ENCODE results near the gene RBMX.
A peak's percentile ranks its signal among the peaks of the same experiment; 100 is the strongest.
"Not testable (repeated sequence)": the region's sequence is repeated elsewhere in the genome, so short reads cannot be mapped to it uniquely, and the experiment has no call there.

RBMX gene

DNA sequence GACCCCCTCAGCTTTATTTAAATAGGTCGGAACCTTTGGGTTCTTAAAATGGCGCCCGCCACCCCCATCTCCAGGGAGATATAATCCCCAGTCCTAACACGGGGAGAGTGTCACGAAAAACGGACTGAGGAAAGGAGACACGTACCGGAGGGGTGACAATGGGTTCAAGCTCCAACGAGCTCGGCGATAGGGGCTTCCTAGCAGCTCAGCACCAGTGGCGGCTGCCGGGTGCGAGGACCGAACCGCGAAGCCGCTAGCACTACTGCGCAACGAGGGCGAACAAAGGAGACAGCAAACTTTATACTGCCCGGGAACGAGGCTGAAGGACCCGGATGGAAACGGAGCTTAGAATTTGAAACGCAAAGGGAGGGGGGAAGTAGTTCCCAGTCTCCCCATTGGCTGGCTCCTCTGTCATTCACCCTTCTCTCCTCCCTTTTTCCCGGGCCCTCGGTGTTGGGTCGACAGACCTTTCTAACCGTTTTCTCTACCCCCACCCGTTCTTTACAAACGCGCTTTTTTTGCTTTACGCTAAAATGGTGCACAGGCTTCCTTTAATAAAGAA, at the start of gene RBMX:
Gene RBMX, minus strand, starts transcription at position 274 of the 562 bp plus-strand sequence. CDS start 1,298 bp downstream, outside the sequence.
- DNase-seq = peak; percentile 90

DNA sequence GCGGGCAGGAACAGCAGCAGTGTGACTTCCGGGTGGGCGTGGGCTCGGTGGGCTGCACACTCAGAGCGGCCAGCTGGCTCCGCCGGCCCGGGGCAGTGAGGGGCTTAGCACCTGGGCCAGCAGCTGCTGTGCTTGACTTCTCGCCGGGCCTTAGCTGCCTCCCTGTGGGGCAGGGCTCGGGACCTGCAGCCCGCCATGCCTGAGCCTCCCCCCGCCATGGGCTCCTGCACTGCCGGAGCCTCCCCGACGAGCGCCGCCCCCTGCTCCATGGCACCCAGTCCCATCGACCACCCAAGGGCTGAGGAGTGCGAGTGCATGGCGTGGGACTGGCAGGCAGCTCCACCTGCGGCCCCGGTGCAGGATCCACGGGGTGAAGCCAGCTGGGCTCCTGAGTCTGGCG, 40.9 kb upstream of the RBMX start:
- DNase-seq = not testable (repeated sequence)

DNA sequence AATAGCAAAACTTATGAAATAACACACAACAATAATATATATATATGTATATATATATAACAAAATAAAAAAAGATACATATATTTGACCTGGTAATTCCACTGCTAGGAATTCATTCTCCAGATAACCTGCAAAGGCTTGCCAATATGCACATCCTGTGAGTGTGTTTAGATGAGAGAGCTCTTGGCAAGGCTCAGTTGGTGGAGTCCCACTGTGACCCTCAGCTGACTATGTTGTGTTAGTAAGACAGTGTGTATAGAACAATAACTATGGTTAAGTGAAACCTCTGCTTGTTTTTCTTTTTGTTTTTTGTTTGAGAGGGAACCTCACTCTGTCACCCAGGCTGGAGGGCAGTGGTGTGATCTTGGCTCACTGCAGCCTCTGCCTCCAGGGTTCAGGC, 39.5 kb upstream of the RBMX start:
- no peak for DNase-seq

DNA sequence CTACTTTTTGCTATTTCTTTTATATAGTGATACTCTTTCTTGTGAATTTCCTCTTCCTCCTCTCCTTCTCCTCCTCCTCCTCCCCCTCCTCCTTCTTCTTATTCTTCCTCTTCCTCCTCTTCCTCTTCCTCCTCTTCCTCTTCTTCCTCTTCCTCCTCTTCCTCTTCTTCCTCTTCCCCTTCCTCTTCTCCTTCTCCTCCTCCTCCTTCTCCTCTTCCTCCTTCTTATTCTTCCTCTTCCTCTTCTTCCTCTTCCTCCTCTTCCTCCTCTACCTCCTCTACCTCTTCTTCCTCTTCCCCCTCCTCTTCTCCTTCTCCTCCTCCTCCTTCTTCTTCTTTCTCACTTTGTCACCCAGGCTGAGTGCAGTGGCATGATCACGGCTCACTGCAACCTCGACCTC, 36.3 kb upstream of the RBMX start:
- no peak for DNase-seq

DNA sequence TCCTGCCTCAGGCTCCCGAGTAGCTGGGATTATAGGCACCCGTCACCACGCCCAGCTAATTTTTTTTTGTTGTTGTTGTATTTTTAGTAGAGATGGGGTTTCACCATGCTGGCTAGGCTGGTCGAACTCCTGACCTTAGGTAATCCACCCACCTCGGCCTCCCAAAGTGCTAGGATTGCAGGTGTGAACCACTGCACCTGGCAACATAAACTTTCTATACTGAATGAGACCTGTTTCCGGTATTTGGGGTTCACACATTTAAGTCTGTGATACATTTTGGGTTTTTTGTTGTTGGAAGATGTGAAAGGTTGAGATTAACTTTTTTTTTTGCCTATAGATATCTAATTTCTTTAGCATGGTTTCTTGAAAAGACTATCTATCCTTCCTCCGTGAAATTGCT, 31.1 kb upstream of the RBMX start:
- DNase-seq = not testable (repeated sequence)

DNA sequence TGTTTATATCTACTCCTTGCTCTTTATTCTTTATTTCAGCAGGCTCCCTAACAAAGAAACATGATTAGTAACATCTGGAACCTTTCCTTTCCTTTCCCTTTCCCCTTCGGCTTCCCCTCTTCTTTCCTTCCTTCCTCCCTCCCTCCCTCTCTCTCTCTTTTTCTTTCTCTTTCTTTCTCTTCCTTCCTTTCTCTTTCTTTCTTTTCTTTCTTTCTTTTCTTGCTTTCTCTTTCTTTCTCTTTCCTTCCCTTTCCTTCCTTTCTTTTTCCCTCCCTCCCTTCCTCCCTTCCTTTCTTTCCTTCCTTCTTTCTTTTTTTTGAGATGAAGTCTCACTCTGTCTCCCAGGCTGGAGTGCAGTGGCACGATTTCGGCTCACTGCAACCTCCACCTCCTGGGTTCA, 30.7 kb upstream of the RBMX start:
- no peak for DNase-seq

DNA sequence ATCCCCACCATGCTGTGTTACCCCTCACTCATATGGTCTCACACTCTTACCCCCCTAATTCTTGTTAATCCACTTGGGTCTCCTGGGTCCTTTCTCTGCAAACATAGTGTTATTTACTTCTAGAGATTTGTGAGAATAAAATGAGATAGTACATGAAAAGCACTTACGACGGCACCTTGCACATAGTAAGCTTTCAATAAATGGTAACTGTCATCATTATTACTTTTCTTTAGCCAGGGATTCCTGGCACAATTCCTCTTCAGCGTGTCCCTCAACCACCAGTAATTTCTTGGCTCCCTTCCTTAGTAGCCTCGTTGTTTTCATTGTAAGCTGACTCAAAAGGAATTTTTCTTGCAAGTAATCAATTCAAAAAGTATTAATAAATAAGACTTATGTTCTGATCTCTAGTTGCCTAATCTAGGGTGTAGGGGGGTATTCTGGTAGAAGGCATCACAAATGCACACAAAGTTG, 30.1 kb upstream of the RBMX start:
- DNase-seq = no peak

DNA sequence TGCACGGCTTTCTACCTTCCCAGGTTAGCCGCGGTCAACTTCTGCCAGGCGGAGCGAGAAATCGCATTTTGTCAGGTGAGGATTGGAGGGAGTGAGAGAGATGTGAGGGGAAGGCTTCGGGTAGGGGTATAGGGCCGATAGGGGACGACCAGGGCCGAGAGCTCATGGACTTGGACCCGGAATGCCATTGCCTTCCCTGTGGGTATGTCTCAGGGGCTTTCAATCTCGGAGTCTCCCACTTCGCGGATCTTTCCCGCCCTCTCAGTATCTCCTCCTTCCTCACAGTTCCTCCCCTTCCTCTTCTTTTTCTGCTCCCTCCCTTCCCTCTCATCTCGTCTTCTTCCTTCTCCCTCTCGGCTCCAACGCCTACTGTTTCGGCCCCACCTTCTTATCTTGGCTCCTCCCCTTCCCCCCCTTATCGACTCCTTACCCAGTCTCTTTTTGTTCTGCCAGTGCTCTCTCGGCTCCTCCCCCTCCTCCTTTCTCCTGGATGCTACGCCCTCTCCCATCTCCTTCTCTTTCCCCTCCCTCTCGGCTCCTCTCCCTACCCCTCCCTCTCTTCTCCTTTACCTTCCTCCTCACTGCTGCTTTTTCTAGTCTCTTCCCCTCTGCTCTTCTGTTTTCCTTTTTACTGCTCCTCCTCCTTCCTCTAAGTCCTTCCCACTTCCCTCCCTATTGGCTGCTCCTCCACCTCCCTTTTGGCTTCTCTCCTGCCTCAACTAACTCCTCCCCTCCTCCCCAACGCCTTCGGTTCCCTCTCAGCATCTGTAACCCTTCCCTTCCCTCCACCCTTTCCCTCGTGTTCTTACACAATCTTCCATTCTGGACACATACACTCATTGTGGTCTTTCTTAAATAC, 29.4 kb upstream of the RBMX start:
- peak; percentile 76 for DNase-seq

DNA sequence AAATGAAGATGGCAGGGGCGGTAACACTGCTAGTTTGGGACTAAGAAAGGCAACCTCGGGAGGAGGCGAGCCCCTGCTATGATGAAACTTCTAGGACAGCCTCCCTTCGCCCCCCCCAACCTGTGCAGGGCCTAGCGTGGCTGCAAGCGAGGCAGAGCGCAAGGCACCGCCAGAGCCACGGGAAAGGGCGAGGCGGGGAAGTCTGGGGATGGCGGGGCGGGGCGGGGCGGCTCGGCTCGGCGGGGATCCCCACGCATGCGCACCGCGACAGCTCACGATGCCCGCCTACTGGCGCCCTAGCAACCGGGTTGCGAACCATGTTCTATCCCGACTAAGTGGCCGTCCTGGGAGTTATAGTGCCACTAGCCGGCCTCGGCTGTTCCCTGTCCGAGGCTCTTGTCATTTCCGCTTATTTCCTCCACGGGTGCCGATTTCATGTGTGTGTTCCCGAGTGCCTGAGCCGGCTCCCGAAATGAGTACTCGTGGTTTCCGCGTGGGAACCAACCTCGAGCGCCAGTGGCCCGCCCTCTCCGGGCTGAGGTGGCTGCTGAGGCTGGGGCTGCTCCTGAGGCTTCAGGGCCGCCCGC, 28.7 kb upstream of the RBMX start:
- DNase-seq = no peak

DNA sequence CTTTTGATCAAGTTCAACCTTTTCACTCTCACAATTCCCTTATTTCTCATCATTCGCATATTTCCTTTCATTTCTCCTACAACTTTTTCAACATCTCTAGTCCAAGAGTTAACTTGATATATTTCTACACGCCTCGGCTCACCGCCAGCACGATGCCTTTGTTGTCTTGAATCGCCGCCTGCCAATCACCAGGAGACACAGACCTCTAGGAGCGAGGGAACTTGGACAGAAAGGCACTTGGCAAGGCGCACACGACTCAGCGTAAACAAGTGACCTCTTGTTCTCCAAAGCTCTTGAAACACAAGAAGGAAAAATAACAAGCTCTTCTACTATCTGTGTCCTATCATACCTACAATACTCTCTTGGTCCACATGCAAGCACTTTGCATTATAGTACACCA, 27.1 kb upstream of the RBMX start:
- no peak for DNase-seq

DNA sequence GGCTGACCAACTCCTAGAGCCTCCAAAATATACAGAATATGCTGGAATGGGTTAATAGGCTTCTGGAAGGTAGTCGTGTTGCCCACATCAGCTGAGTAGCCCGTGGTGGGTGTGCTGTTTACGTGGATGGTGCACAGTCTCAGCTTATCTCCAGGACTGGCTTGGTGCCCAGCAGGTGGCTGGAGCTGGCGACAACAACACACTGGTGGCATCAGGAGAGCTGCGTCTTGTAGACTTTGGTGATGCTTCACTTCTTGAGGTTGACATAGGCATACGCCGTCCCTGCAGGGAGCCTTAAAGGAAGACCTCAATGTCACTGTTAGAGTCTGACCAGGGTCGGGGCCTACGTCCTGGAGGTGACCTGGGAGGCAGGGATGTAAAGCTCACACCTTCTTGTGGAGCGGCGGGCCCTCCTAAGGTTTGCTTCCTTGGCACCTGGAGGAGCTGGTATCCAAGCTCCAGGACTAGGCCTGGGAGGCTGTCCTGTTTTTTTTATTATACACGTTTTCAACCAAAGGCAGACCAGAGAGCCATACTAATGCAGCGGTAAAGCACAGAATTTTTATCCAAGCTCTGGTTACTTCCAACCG, 26.5 kb upstream of the RBMX start:
- DNase-seq = no peak

DNA sequence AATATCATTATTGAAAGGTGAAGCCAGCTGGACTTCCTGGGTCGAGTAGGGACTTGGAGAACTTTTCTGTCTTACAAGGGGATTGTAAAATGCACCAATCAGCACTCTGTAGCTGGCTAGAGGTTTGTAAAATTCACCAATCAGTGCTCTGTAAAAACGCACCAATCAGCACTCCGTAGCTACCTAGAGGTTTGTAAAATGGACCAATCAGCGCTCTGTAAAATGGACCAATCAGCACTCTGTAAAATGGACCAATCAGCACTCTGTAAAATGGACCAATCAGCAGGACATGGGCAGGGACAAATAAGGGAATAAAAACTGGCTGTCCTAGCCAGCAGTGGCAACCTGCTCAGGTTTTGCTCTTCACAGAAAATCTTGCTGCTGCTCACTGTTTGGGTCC, 23.5 kb upstream of the RBMX start:
- not testable (repeated sequence) for DNase-seq

DNA sequence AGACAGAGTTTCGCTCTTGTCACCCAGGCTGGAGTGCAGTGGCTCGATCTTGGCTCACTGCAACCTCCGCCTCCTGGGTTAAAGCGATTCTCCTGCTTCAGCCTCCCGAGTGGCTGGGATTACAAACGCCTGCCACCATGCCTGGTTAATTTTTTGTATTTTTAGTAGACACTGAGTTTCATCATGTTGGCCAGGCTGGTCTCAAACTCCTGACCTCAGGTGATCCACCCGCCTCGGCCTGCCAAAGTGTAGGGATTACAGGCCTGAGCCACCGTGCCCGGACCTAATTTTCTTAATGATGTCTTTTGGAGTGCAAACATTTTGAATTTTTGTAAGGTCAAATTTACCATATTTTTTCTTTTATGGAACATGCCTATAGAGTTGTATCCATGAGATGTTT, 19.5 kb upstream of the RBMX start:
- not testable (repeated sequence) for DNase-seq

DNA sequence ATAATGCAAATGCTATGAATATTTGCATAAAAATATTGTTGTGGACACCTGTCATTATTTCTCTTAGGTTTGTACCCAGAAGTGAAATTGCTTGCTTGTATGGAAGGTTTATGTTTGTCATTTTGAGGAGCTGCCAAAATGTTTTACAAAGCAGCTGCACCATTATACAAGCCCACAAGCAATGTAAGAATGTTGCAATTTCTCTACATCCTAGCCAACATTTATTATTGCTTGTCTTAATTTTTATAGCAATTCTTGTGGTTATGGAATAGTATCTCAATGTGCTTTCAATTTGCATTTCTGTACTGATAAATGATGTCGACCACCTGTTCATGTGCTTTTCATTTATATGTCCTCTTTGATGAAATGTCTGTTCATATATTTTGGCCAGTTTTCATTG, 18.7 kb upstream of the RBMX start:
- DNase-seq = no peak

DNA sequence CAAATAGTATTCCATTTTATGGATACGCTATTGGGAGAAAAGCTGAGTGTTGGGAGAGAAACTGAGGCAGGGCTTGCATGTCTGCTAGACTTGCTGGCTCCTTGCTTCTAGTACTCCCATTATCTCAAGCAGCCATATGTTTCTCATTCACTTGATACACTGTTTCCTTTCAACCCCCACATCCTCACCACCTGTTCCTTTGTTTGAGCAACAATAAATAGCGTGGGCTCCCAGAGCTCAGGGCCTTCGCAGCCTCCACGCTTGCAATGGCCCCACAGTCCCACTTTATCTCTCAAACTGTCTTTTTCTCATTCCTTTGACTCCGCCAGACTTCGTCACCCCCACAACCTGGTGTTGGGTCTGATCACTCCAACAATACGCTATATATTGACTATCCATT, 18.2 kb upstream of the RBMX start:
- not testable (repeated sequence) for DNase-seq

DNA sequence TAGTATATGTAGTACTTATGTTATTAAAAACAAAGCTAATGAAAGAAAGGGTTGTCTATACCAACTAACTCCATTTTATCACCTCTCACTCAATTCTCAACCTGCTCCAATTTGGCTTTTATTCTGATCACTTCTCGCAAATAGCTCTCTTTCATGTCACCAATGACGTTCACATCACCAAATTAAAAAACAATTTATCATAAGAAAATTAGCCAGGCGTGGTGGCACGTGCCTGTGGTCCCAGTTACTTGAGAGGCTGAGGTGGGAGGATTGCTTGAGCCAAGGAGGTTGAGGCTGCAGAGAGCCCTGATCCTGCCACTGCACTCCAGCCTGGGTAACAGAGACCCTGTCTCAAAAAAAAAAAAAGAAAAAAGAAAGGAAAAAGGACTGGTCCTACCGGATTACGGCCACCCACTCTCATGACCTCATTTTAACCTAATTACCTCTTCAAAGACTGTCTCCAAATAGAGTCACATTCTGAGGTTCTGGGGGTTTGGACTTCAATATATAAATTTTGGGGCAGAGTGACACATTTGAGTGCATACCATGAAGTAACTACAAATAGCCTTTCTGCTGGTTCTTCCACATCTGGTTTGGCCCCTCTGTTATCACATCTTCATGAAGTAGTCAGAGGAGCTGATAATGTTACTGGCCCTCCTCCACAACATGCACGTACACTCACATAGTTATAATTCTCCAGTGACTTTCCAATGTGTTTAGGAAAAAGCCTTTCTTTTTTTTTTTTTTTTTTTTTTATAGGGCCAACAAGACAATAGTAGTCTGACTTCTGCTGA, 15.8 kb upstream of the RBMX start:
- no peak for DNase-seq

DNA sequence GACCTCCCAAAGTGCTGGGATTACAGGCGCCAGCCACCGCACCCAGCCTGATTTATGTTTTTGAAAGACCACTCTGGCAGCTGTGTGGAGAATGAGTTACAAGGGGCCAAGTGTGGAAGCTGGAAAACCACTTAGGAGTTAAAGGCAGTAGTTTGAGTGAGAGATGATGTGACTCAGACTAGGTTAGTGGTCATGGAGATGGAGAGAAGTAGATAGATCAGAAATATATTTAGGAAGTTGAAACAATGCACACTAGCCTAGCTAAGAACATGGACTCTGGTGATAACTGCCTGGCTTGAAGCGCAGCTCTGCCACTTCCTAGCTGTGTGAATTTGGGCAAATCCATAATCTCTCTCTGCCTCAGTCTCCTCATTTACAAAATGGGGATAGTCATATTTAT, 11.9 kb upstream of the RBMX start:
- no peak for DNase-seq

DNA sequence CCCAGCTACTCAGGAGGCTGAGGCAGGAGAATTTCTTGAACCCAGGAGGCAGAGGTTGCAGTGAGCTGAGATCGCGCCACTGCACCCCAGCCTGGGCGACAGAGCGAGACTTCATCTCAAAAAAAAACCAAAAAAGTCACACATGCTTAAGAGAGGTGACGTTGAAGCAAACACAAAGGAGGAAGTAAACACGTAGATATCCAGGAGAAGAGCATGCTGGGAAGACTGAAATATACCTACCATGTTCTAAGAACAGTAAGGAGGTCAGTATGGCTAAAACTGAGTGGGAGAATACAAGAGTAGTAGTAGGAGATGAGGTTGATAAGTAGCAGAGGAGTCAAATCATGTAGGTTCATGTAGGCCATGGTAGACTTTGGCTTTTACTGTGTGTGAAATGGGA, 10.1 kb upstream of the RBMX start:
- not testable (repeated sequence) for DNase-seq

DNA sequence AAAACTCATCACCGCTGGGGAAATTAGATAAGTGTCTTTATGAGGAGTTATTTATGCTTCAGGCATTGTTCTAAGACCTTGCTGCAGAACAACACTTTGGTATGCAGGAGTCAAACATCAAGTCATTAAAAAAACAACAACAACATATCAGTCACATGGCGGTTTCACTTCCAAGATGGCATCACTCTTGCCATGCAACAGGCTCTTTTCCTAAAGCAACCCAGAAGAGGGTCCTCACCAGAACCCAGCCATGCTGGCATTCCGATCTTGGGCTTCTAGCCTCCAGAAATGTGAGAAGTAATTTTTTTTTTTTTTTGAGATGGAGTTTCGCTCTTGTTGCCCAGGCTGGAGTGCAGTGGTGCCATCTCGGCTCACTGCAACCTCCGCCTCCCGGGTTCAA, 8.7 kb upstream of the RBMX start:
- no peak for DNase-seq

DNA sequence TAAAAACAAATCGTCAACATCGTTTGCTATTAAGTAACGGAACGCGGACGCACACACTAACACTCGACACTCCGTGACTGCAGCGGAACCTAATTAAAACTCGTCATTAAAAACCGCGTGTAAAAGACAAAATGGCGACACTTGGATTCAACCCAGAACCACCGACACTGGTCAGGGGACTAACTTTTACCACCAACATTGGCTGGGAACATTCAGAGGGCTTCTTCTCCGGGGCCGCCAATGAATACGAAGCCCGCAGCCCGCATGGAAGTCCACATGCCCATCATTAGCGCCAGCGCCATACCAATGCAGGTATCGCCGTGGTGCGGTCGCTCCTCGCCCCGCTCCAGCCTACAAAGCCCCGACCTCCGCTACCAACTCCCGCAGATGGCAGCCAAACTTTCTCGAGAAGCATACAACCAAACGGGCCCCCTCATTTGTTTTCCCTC, 498 bp downstream of the RBMX start:
- DNase-seq = no peak

DNA sequence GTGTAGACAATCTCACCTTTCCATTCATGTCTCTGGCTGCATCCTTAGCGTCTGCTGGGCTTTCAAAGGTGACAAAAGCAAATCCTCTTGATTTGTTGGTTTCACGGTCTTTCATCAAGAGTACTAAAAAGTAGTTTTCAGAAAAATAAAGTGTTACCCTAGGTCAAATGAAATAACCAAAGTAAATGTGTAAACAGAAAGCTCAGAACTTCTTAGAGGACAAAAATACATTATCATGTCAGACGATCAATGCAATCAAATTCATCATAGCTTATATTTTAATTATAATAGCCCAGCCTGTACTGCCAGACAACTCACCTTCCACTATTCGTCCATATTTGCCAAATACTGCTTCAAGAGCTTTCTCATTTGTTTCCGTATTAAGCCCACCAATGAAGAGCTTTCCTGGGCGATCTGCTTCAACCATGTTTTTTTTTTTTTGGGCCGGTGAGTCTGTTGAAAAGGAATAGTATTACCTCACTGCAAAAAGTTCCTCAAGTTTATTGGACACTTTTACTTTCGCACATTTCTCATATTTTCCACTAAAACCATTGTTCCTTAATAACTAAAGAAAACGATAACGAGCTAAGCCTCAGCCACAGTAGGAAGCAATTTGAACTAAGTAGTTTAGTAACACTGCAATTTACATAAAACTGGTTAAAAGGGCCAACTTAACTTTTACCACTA, 1.4 kb downstream of the RBMX start:
- no peak for DNase-seq

DNA sequence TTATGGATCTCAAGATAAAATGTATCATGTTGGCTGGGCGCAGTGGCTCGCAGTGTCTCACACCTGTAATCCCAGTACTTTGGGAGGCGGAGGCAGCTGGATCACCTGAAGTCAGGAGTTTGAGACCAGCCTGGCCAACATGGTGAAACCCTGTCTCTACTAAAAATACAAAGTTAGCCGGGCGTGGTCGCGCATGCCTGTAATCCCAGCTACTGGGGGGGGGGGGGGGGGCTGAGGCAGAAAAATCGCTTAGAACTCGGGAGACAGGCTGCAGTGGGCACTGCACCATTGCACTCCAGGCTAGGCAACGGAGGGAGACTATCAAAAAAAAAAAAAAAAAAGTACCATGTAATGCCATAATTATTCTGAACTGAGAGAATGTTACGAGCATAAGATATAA, 2.1 kb downstream of the RBMX start:
- DNase-seq = no peak

All from NCI-H1417 treated with DMSO at 0.1 percent for 48 hours (cell line).